Measurements from ENCODE around the gene PKIB.
"Not testable (repeated sequence)": the region's sequence is repeated elsewhere in the genome, so short reads cannot be mapped to it uniquely, and the experiment has no call there.

The PKIB gene

GRCh38 chr6:122621638-122622037 is 11.4 kb downstream of the PKIB start:
- DNase-seq: no peak

GRCh38 chr6:122622479-122622878 is 12.3 kb downstream of the PKIB start:
- DNase-seq: peak; percentile 86

GRCh38 chr6:122623279-122623678 is 13.1 kb downstream of the PKIB start:
- no peak for DNase-seq

GRCh38 chr6:122624853-122625252 is 14.6 kb downstream of the PKIB start:
- DNase-seq: no peak

GRCh38 chr6:122628714-122629113 is 18.5 kb downstream of the PKIB start:
- no peak for DNase-seq

- no peak for DNase-seq
Measured at GRCh38 chr6:122631571-122632249, 21.5 kb downstream of the PKIB start.

GRCh38 chr6:122640366-122640765 is 30.2 kb downstream of the PKIB start:
- DNase-seq: no peak

GRCh38 chr6:122641819-122642218 is 31.6 kb downstream of the PKIB start:
- DNase-seq: no peak

- not testable (repeated sequence) for DNase-seq
Measured at GRCh38 chr6:122642604-122643003, 32.4 kb downstream of the PKIB start.

- DNase-seq: no peak
Measured at GRCh38 chr6:122645256-122645655, 35.1 kb downstream of the PKIB start.

GRCh38 chr6:122647765-122648164 is 37.6 kb downstream of the PKIB start:
- DNase-seq: no peak

- no peak for DNase-seq
Measured at GRCh38 chr6:122648726-122649125, 38.5 kb downstream of the PKIB start.

- DNase-seq: no peak
Measured at GRCh38 chr6:122649701-122650100, 39.5 kb downstream of the PKIB start.

GRCh38 chr6:122650403-122650802 is 40.2 kb downstream of the PKIB start:
- no peak for DNase-seq

GRCh38 chr6:122651031-122651430 is 40.8 kb downstream of the PKIB start:
- DNase-seq: no peak

- DNase-seq: no peak
Measured at GRCh38 chr6:122651604-122652003, 41.4 kb downstream of the PKIB start.

GRCh38 chr6:122652431-122652830 is 42.2 kb downstream of the PKIB start:
- DNase-seq: no peak

GRCh38 chr6:122653094-122653493 is 42.9 kb downstream of the PKIB start:
- DNase-seq: no peak

GRCh38 chr6:122654012-122654411 is 43.8 kb downstream of the PKIB start:
- no peak for DNase-seq

GRCh38 chr6:122657601-122658000 is 47.4 kb downstream of the PKIB start:
- no peak for DNase-seq

GRCh38 chr6:122660296-122660695 is 50.1 kb downstream of the PKIB start:
- no peak for DNase-seq

GRCh38 chr6:122663981-122664380 is 53.8 kb downstream of the PKIB start:
- no peak for DNase-seq

- DNase-seq: no peak
Measured at GRCh38 chr6:122665929-122666328, 55.7 kb downstream of the PKIB start.

- no peak for DNase-seq
Measured at GRCh38 chr6:122666418-122666817, 56.2 kb downstream of the PKIB start.

GRCh38 chr6:122669418-122669817 is 59.2 kb downstream of the PKIB start:
- DNase-seq: no peak
